Measurements from ENCODE around the gene SLC35F1. TPM values are rescaled to one million over a fixed set of nuclear protein-coding genes. Genes with fewer than 3 reads are reported as not detected.

Gene SLC35F1
- total and polyA plus RNA-seq, 2 donors (not counting 3 experiments of a cell fraction or from before 2014, with no cell fraction given): not detected

GRCh38 chr6:117906507-117906957, 532 bp upstream of the SLC35F1 start:
- no peak for TF ChIP-seq MYC (IDR thresholded peaks at IDR 0.05; ENCODE audit: low read depth, low read length)
- TF ChIP-seq MAX (IDR thresholded peaks at IDR 0.05; ENCODE audit: insufficient read depth, insufficient read length): no peak
- Histone ChIP-seq H3K27ac (ENCODE audit: insufficient read depth, low read depth, low read length) (no peak overlapping the region), H3K36me3 (ENCODE audit: control insufficient read depth in 2 of 2, extremely low read depth in 1 of 2, insufficient read depth in 2 of 2, low read length in 2 of 2) (no peaks in the 10 kb centered on the region), H3K4me2 (ENCODE audit: insufficient read depth, low read length) (peak overlapping the region; percentile 64), H3K9me1 (replicated peaks; ENCODE audit: control insufficient read depth, extremely low read depth, insufficient read depth, low read length) (no peaks in the 10 kb centered on the region), H3K9ac (replicated peaks; ENCODE audit: extremely low read depth, insufficient read depth, low read length) (no peak overlapping the region), H3K9me3 (replicated peaks; ENCODE audit: control insufficient read depth, insufficient read depth, low read length) (no peaks in the 10 kb centered on the region), H3K27me3 (ENCODE audit: control insufficient read depth in 2 of 2, insufficient read depth in 2 of 2, low read length in 2 of 2) (peaks cover 12 to 33% of the 10 kb centered on the region in 2 experiments), H4K20me1 (replicated peaks; ENCODE audit: control insufficient read depth, extremely low read depth, insufficient read depth, low read length) (no peaks in the 10 kb centered on the region), H3K79me2 (ENCODE audit: control insufficient read depth, insufficient read depth, low read length) (no peaks in the 10 kb centered on the region), H3K4me1 (ENCODE audit: control insufficient read depth, extremely low read depth, insufficient read depth, low read length) (no peaks in the 10 kb centered on the region), H3K4me3 (replicated peaks in 1 of 3; ENCODE audit: insufficient read depth in 1 of 3, low read depth in 1 of 3, low read length in 3 of 3) (peak overlapping the region in 2 of 3 experiments; percentile 19 to 46), H2AFZ (ENCODE audit: low read depth, low read length) (peak overlapping the region; percentile 68)
- intact Hi-C loops (cut with micrococcal nuclease): no loop called here
- ChIA-PET CTCF (no interaction called here), POLR2A (no interaction called here)
- dilution Hi-C loops (cut with MboI; ENCODE audit: extremely low pct_ligation_motif_present, low sequenced_read_pairs): no loop called here
- BruUV-seq (replicated peaks): no TSS peak
- FAIRE-seq (no peak), DNase-seq (ENCODE audit: low read depth, low spot score) (peak; percentile 31)

GRCh38 chr6:117907601-117908245, 659 bp downstream of the SLC35F1 start:
- Histone ChIP-seq H3K79me2 (ENCODE audit: control insufficient read depth, insufficient read depth, low read length) (no peaks in the 10 kb centered on the region), H3K4me3 (replicated peaks in 1 of 3; ENCODE audit: insufficient read depth in 1 of 3, low read depth in 1 of 3, low read length in 3 of 3) (peak overlapping the region in 1 of 3 experiments; percentile 46), H3K9me1 (replicated peaks; ENCODE audit: control insufficient read depth, extremely low read depth, insufficient read depth, low read length) (no peaks in the 10 kb centered on the region), H3K27me3 (ENCODE audit: control insufficient read depth in 2 of 2, insufficient read depth in 2 of 2, low read length in 2 of 2) (peaks cover 12 to 33% of the 10 kb centered on the region in 2 experiments), H3K9ac (replicated peaks; ENCODE audit: extremely low read depth, insufficient read depth, low read length) (no peak overlapping the region), H4K20me1 (replicated peaks; ENCODE audit: control insufficient read depth, extremely low read depth, insufficient read depth, low read length) (no peaks in the 10 kb centered on the region), H3K27ac (ENCODE audit: insufficient read depth, low read depth, low read length) (no peak overlapping the region), H3K36me3 (ENCODE audit: control insufficient read depth in 2 of 2, extremely low read depth in 1 of 2, insufficient read depth in 2 of 2, low read length in 2 of 2) (no peaks in the 10 kb centered on the region), H2AFZ (ENCODE audit: low read depth, low read length) (no peak overlapping the region), H3K4me1 (ENCODE audit: control insufficient read depth, extremely low read depth, insufficient read depth, low read length) (no peaks in the 10 kb centered on the region), H3K9me3 (replicated peaks; ENCODE audit: control insufficient read depth, insufficient read depth, low read length) (no peaks in the 10 kb centered on the region), H3K4me2 (ENCODE audit: insufficient read depth, low read length) (peak overlapping the region; percentile 29)
- intact Hi-C loops (cut with micrococcal nuclease): loop anchor here (1.0 kb wide), 1 partner anchor 561 kb away; no protein-coding TSS in a partner anchor
- dilution Hi-C loops (cut with MboI; ENCODE audit: extremely low pct_ligation_motif_present, low sequenced_read_pairs): no loop called here
- FAIRE-seq (no peak), DNase-seq (ENCODE audit: low read depth, low spot score) (peak; percentile 4)
- no TSS peak for BruUV-seq (replicated peaks)
- ChIA-PET CTCF (no interaction called here), POLR2A (no interaction called here)
- TF ChIP-seq MAX (IDR thresholded peaks at IDR 0.05; ENCODE audit: insufficient read depth, insufficient read length) (no peak), EZH2 (IDR thresholded peaks at IDR 0.05; ENCODE audit: borderline replicate concordance, low read depth, low read length, severe bottlenecking) (peak; percentile 78)

Data from endothelial cell of umbilical vein (primary cell).